Colon (tissue), 2 donors: ENCODE data around the gene ANKS1A.
"Not testable (repeated sequence)": the region's sequence is repeated elsewhere in the genome, so short reads cannot be mapped to it uniquely, and the experiment has no call there.

Source experiments
- FAIRE-seq: peaks from 2 replicates; lab custom pipeline; 2012; peaks lifted over from hg19 to GRCh38; lab: Jason Lieb, UNC
- donor health status: control.
- donor health status: control.

Gene ANKS1A

GRCh38 chr6:34999153-34999552, 110.1 kb downstream of the ANKS1A start:
- FAIRE-seq, result not testable (repeated sequence)

DNA sequence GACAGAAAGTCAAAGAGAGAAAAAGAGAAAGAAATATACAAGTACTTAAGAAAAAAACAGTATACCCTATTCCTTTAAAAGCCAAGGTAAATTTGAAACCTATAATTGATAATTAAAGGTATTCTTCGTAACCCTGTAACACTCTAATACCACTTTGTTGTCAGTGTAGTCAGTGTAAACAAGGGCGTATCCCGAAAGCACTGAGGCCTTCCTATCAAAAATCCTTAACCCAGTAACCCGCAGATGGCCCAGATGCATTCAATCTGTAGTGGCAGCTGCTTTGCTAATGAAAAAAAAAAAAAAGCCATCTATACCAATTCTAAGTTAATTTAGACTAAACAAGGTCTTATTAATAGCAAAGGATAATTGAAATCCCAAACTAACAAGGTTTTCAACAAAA, 110.9 kb downstream of the ANKS1A start:
- not testable (repeated sequence) for FAIRE-seq

GRCh38 chr6:35001349-35001748, 112.3 kb downstream of the ANKS1A start:
- FAIRE-seq, result not testable (repeated sequence)

DNA sequence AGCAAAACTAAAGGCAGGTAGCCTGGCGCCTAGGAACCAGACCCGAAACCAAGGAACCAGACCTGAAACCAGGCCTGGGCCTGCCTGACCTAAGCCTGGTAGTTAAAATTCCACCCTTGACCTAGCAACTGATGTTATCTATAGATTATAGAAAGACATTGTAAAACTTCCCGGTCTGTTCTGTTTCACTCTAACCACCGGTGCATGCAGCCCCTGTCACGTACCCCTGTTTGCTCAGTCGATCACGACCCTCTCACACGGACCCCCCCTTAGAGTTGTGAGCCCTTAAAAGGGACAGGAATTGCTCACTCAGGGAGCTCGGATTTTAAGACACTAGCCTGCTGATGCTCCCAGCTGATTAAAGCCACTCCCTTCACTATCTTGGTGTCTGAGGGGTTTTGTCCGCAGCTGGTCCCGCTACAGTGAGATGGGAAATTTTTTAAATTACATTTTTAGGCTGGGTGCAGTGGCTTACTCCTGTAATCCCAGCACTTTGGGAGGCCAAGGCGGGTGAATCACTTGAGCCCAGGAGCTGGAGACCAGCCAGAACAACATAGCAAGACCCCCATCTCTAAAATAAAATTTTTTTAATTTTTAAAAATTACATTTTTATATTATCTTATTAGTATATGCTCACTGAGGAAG, 115.0 kb downstream of the ANKS1A start:
- not testable (repeated sequence) for FAIRE-seq

DNA sequence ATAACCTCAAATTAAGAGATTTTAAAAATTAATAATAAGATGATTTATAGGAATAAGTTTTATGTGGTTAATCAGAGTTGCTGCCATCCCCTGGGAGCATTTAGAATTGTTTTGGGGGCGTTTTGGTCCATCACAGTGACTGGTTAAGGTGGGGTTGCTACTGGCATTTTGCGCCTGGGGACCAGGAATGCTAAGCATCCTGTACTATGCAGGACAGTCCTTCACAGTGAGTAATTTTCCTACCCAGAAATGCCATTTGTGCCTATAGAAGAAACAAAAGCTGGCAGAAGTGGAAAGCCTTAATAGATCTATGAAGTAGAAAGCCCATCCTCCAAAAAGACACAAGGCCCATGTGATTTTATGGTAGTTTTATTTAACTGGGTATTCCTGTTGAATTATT, 118.0 kb downstream of the ANKS1A start:
- FAIRE-seq, result no peak

- FAIRE-seq, result no peak
Observed at GRCh38 chr6:35008858-35009257, 119.8 kb downstream of the ANKS1A start.

- FAIRE-seq, result no peak
Observed at GRCh38 chr6:35011096-35012041, 122.3 kb downstream of the ANKS1A start.

- FAIRE-seq, result no peak
Observed at GRCh38 chr6:35013701-35014100, 124.6 kb downstream of the ANKS1A start.

GRCh38 chr6:35014341-35014740, 125.3 kb downstream of the ANKS1A start:
- FAIRE-seq, result no peak

DNA sequence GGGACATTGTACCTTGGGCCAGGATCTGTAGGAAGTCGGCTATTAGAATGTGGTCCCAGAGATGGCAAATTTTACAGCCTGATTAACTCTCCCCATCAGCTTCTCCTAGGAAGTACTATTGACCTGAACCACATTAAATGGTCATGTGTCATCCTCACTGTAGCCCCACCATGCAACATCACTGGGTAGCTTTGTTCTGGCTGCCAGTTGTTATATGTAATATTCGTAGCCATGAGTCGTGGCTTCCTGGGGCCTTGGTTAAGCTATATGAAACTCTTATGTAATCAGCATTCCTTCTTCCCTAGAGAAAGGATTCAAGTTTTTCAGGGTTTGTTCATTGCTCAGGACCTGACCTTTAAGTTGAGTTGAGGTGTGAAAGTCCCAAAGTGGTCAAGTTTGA, 125.7 kb downstream of the ANKS1A start:
- FAIRE-seq, result no peak

GRCh38 chr6:35015476-35015875, 126.4 kb downstream of the ANKS1A start:
- FAIRE-seq, result no peak

DNA sequence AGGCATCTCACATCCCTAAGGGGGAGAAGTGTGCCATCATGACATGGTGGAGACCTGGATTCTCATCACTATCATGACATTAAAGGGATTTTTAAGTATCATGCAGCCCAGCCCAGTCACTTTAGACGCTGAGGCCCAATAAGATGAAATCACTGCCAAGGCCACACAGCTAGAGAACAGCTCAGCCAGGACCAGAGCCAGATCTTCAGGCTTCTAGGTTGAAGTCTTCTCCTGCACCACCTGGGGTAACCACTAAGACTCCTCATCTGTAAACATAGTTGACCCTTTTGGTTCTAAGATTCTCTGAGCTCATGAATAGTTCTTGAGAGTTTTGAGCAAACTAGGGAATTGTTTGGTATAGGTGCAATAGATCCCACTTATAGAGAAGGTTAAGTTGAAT, 126.9 kb downstream of the ANKS1A start:
- no peak for FAIRE-seq

GRCh38 chr6:35016502-35017321, 127.7 kb downstream of the ANKS1A start:
- FAIRE-seq, result no peak

DNA sequence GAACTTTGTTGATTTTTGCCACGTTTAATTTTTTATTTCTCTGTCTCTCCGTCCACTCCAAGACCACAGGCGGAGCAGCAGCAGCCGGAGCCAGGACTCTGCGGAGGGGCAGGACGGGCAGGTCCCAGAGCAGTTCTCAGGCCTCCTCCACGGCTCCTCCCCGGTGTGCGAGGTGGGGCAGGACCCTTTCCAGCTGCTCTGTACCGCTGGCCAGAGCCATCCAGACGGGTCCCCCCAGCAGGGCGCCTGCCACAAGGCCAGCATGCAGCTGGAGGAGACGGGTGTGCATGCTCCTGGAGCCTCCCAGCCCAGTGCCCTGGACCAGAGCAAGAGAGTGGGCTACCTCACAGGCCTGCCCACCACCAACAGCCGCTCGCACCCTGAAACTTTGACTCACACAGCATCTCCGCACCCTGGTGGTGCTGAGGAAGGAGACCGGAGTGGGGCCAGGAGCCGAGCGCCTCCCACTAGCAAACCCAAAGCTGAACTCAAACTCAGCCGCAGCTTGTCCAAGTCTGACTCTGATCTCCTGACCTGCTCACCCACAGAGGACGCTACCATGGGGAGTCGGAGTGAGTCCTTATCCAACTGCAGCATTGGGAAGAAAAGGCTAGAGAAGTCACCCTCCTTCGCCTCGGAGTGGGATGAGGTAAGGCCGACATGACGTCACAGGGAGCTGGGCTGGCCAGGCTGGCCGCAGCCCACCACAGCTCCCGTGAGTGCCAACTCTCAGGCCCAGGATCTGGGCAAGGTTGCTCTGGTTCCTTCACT, 128.5 kb downstream of the ANKS1A start:
- FAIRE-seq, result no peak

DNA sequence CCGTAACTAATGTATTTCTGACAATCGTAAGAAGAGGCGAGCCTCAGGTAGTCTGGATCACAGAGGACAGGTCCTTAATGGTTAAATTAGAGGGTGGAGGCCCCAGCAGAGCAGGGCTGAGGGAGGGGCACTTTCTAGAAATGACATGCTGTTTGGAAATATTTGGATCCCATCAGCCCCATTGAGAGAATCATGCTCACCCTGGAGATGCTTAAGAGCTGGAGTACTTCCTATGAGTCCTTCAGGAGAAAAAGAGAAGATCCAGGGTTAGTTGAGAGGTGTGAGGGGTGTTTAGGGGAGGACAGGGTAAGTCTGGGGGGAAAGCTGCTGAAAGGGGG, 129.1 kb downstream of the ANKS1A start:
- FAIRE-seq, result no peak

DNA sequence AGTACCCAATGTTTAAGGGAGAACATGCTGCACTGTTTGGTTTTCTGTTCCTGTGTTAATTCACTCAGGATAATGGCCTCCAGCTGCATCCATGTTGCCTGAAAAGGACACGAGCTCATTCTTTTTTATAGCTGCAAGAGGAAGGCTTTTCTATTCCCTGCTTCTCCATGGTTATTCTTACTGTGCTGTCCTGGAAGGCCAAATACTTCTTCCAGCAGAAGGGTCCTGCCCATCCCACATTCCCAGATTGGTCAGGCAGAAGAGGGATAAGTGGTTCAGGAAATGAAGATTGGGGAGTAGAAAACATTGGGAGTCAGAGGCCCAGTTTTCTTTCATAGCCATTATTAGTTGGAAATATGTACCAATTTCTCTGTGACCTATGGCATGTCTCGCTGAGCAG, 129.7 kb downstream of the ANKS1A start:
- no peak for FAIRE-seq

DNA sequence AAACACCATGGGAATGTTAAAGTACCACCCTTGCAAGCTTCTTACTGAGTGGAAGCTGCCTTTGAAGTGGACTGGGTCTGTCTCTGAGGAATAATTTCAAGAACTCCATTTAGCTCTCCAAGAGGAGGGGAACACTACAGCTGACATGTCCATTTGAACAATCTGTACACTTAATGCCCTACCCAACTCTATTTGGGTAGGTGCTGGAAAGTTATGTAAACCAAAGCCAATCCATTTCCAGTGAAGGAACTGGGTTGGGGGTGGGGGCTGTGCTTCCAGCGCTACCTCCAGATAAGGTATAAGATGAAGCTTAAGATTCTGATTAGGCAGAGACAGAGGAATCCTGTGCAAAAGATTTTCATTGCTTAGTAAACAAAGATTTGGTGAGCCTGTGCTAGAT, 130.1 kb downstream of the ANKS1A start:
- no peak for FAIRE-seq

DNA sequence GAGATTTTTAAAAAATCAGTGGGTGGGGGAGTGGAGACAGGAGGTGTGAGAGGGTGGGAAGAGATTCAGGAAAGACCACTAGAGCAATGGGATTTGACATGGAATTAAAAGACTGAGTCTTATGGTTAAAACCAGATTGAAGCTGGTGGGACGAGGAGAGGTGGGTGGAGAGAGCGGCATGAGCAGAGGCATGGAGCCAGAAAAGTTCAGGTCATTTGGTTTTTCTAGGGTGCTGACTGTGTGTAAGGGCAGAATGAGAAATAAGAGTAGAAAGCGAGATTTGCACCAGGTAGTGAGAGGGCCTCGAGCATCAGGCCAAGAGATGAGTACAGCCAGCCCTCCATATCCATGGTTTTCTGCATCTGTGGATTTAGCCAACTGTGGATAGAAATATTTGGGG, 130.8 kb downstream of the ANKS1A start:
- no peak for FAIRE-seq

- no peak for FAIRE-seq
Observed at GRCh38 chr6:35021004-35021403, 131.9 kb downstream of the ANKS1A start.

DNA sequence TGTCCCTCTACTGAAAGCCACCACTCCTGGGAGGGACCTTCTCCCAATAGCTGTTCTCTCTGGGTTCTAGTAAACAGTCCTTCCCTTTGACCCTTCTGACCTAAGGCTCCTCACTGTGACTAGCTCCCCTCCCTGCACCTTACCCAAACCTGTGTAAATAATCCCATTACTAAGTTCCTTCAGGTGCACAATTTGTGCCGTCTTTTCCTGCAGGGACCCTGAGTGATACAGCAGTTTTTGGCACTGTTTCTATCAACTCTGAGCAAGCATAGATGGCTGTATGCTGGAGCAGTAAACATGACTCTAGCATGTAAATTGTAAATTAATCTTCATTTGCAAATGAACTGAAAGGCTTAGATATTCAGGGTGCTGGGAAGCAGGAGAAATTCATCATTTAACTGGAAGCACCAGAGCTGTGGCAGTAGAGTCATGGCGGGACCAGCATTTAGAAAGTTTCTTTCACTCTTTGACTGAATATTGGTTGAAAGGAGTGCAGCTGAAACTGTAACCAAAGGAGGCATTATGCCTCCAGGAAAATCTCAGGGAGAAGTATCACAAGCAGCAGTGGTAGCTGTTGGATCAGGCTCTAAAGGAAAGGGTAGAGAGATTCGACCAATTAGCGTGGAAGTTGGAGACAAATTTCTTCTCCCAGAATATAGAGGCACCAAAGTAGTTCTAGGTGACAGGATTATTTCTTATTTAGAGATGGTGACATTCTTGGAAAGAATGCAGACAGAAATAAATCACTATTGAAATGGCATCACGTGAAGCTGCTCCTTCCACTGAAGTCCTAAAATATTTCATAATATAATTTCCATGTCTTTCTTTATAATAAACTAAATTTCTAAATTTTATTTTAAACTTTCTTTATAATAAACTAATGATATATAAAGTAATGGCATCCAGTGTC, 134.3 kb downstream of the ANKS1A start:
- no peak for FAIRE-seq

DNA sequence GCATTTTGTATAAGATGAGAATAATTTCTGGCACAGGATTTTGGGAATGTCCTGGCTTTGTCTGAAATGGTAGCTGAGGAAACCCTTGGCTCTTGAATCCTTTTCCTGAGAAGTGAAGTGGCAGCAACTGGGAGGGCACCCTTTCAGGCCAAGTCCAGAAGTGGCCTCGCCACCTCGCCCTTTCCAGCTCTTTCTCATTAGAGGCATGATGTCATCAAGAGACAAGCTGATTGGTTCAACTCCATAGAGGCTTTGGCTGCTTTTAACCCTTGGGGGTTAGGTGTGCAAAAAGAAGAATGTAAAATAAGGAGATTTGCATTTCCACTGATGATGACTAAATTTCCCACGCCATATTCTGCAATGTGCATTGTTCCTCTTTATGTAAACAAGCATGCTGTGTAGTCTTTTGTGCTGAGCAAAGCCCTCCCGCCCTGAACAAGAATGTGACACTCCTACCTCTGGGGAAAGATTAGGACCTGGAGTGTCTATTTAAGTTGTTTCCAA, 135.5 kb downstream of the ANKS1A start:
- FAIRE-seq, result no peak
